Stimulated activated naive B cell treated with anti-CD40 and anti-IgM and Interleukin-4, amounts not matched to agents 10 μg/mL and 1 μg/mL and 100 μg/mL, for 72 hours (primary cell): Measurements from ENCODE around the gene ZNF480.
"Not testable (repeated sequence)": the region's sequence is repeated elsewhere in the genome, so short reads cannot be mapped to it uniquely, and the experiment has no call there.

Source experiments
- ATAC-seq, 2 donors: fragments of 150-1000 bp; cut with Tn5 transposase; replicated peaks; 2 replicates each; pipeline ENCODE4 v1.10.0; 2021; ENCODE audit warnings: moderate library complexity in 1 of 2
- DNase-seq: peaks from one replicate; pipeline ENCODE4 v3.0.0; 2021
- H3K27ac Mint-ChIP-seq: one replicate; pipeline ENCODE4 v1.8.0; 2022; ENCODE audit warnings: mild to moderate bottlenecking, mixed read lengths
- H3K27me3 Mint-ChIP-seq, 2 donors: one replicate each; pipeline ENCODE4 v1.8.0; 2022; ENCODE audit warnings: mixed read lengths in 2 of 2
- H3K36me3 Mint-ChIP-seq, 2 donors: one replicate each; pipeline ENCODE4 v1.8.0; 2022; ENCODE audit warnings: mixed read lengths in 2 of 2, mild to moderate bottlenecking in 1 of 2
- H3K4me1 Mint-ChIP-seq, 2 donors: one replicate each; pipeline ENCODE4 v1.8.0; 2022; ENCODE audit warnings: mixed read lengths in 2 of 2, mild to moderate bottlenecking in 1 of 2
- H3K4me3 Mint-ChIP-seq, 2 donors: one replicate each; pipeline ENCODE4 v1.8.0; 2022; ENCODE audit warnings: mild to moderate bottlenecking in 2 of 2, mixed read lengths in 2 of 2, moderate library complexity in 1 of 2
- H3K9me3 Mint-ChIP-seq, 2 donors: one replicate each; pipeline ENCODE4 v1.8.0; 2022; ENCODE audit warnings: mixed read lengths in 2 of 2, mild to moderate bottlenecking in 1 of 2

Gene ZNF480

DNA sequence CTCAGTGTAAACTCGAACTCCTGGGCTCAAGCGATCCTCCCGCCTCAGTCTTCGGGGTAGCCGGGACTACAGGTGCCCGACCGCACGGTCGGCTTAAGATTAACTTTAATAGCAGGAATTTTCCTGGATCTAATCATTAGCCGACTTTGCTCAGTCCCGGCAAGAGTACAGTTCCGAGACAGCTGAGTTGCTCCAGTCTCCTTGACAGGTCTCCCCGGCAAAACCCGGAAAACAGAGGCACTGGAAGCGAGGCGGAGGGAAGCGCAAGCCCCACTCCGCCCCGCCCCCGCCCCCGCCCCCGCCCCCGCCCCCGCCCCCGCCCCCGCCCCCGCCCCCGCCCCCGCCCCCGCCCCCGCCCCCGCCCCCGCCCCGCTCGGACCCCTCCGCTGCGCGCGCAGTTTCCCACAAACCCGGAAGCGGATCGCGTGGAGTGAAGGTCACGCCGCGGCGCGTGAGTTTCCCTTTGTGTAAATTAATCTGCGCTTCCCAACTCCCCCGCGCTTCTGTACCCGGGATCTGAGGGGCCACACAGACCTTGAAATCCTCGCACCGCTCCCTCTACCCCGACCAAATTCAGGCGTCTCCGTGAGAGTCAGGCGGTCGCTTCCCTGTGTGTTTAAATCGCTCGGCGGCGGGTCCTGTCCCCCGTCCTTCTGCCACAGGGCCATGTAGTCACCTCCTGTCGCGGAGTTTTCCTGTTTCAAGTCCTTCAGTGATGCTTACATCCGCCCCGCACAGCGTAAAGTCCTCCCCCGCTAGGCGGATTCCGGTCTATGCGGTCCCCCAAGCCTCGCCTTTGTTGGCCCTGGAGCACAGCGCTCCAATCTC lies at the start of gene ZNF480:
ZNF480 (plus strand) TSS at position 397 of the 828 bp plus-strand sequence. CDS start 3,244 bp downstream, outside the sequence.
- Mint-ChIP-seq H3K4me3 (peak within 1 kb of the TSS; percentile 85 to 89), H3K4me1 (peaks cover 26 to 33% of the 10 kb centered on the region in 2 donors), H3K36me3 (peaks cover 48 to 72% of the 10 kb centered on the region in 2 donors), H3K27me3 (no peaks in the 10 kb centered on the region), H3K27ac (peak within 1 kb of the TSS; percentile 99), H3K9me3 (peaks cover 8 to 20% of the 10 kb centered on the region in 2 donors)
- peak; percentile 60 for DNase-seq
- ATAC-seq = peak; percentile 90 to 91

DNA sequence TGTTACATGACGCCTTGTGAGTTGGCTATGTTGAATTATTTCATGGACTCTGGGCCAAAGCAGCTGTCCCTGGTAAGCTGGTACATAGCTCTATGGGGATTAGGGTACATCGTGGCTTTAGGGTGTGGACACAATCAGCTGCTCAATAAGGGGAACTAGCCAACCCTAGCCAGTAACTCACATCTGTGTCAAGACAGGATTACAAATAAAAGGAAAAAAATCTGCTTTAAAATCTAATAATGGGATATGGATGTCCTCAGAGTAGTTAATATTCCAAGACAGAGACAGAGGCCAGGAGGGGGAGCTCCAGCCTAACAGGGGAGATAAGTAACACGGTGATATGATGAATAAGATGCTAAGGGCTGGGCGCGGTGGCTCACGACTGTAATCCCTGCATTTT lies 48.7 kb upstream of the ZNF480 start:
- peaks cover 0 to 5% of the 10 kb centered on the region in 2 donors for H3K4me1 Mint-ChIP-seq
- H3K27me3 Mint-ChIP-seq = peaks cover 6 to 14% of the 10 kb centered on the region in 2 donors
- H3K9me3 Mint-ChIP-seq = peaks cover 0 to 4% of the 10 kb centered on the region in 2 donors
- peak; percentile 30 for DNase-seq
- ATAC-seq = peak; percentile 80 to 94
- no peak overlapping the region for H3K27ac Mint-ChIP-seq
- H3K4me3 Mint-ChIP-seq = no peak overlapping the region
- H3K36me3 Mint-ChIP-seq = peaks cover 0 to 4% of the 10 kb centered on the region in 2 donors

GRCh38 chr19:52258426-52258825 lies 38.5 kb upstream of the ZNF480 start:
- Mint-ChIP-seq H3K4me1 (no peaks in the 10 kb centered on the region), H3K9me3 (peaks cover 0 to 4% of the 10 kb centered on the region in 2 donors), H3K27ac (no peak overlapping the region), H3K4me3 (no peak overlapping the region), H3K27me3 (peaks cover 0 to 21% of the 10 kb centered on the region in 2 donors), H3K36me3 (no peaks in the 10 kb centered on the region)
- DNase-seq (no peak), ATAC-seq (no peak)

DNA sequence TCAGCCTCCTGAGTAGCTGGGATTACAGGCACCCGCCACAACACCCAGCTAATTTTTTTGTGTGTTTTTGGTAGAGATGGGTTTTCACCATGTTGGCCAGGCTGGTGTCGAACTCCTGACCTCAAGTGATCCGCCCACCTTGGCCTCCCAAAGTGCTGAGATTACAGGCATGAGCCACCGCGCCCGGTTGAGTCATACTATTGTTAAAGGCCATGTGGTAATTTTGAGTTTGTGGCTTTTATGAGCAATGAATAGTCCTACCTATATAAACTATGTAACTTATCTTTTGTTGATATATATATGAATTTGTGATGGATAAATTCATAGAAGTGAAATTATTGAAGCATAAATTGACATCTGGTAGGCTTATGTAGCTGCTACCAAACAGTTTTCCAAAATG lies 31.4 kb upstream of the ZNF480 start:
- H3K4me3 Mint-ChIP-seq = not testable (repeated sequence)

GRCh38 chr19:52269338-52270261 lies 27.4 kb upstream of the ZNF480 start, which contains the start of gene ZNF766:
ZNF766 (plus strand) TSS chr19:52269587; CDS start chr19:52269614, 27 bp downstream.
- peak within 1 kb of the TSS; percentile 97 for H3K27ac Mint-ChIP-seq

More for the DNA sequence above, 31.4 kb upstream of the ZNF480 start:
- not testable (repeated sequence) for DNase-seq, H3K27ac Mint-ChIP-seq, H3K4me1 Mint-ChIP-seq, H3K9me3 Mint-ChIP-seq, ATAC-seq, H3K36me3 Mint-ChIP-seq
- H3K27me3 Mint-ChIP-seq = peaks cover 0 to 21% of the 10 kb centered on the region in 2 donors

DNA sequence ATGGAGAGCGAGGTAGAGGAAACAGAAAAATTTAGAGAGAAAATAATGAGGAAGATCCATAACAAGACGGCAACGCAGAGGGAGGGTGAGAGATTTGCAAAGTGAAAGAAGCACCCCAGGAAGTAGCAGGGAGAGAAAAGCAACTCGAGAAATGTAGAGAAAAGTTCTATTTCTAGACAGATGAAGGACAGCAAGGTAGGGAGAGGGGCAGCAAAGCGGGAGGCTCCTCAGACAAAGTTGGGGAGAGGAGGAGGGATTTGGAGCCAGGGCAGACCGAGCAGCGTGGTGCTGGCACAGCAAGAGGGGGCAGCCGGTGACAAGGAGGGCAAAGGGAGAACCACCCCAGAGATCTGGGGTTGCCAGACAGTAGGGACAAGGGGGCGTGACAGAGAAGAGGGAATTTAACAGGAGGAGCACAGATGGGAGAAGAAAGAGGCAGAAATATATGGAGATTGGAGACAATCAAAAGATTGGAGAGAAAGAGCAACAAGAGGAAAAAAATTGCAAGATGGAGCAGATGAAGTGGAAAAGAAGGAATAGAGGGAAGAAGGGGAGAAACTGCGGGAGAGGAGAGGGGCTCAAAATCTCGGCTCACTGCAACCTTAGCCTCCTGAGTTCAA lies 26.6 kb upstream of the ZNF480 start:
- peaks cover 12 to 14% of the 10 kb centered on the region in 2 donors for H3K9me3 Mint-ChIP-seq
- H3K27me3 Mint-ChIP-seq = no peaks in the 10 kb centered on the region
- ATAC-seq (peak; percentile 5), DNase-seq (no peak)
- H3K36me3 Mint-ChIP-seq = peaks cover 31 to 44% of the 10 kb centered on the region in 2 donors
- peak overlapping the region; percentile 95 to 97 for H3K4me3 Mint-ChIP-seq
- H3K27ac Mint-ChIP-seq = peak overlapping the region; percentile 97
- peaks cover 27 to 53% of the 10 kb centered on the region in 2 donors for H3K4me1 Mint-ChIP-seq

More at GRCh38 chr19:52269338-52270261, 27.4 kb upstream of the ZNF480 start, which contains the start of gene ZNF766:
- peak within 1 kb of the TSS; percentile 95 to 97 for H3K4me3 Mint-ChIP-seq
- peaks cover 26 to 37% of the 10 kb centered on the region in 2 donors for H3K36me3 Mint-ChIP-seq
- peaks cover 0 to 4% of the 10 kb centered on the region in 2 donors for H3K27me3 Mint-ChIP-seq
- peaks cover 26 to 45% of the 10 kb centered on the region in 2 donors for H3K4me1 Mint-ChIP-seq
- peak; percentile 98 to 100 for ATAC-seq
- DNase-seq = peak; percentile 95
- peaks cover 12 to 14% of the 10 kb centered on the region in 2 donors for H3K9me3 Mint-ChIP-seq

GRCh38 chr19:52273301-52273700 lies 23.7 kb upstream of the ZNF480 start:
- Mint-ChIP-seq H3K9me3 (peaks cover 14 to 16% of the 10 kb centered on the region in 2 donors), H3K4me3 (peak overlapping the region in 1 of 2 donors; percentile 6), H3K36me3 (peaks cover 51 to 72% of the 10 kb centered on the region in 2 donors), H3K4me1 (peaks cover 42 to 81% of the 10 kb centered on the region in 2 donors), H3K27ac (peak overlapping the region; percentile 56), H3K27me3 (no peaks in the 10 kb centered on the region)
- ATAC-seq = no peak
- no peak for DNase-seq

DNA sequence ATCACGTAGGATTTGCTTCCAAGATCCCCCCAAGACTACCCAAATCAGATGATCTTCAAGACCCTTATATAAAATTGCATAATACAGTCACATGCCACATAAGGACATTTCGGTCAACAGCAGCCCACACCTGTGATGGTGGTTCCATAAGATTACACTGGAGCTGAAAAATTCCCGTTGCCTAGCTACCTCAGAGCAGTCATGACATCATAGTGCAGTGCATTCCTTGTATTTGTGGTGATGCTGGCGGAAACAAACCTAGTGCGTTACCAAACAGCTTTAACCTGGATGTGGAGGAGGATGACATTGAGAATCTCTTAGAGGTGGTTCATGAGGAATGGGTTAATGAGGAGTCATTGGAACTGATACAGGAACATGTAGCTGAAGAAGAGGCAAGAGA lies 22.8 kb upstream of the ZNF480 start:
- H3K4me3 Mint-ChIP-seq = no peak overlapping the region
- H3K27me3 Mint-ChIP-seq = no peaks in the 10 kb centered on the region
- no peak overlapping the region for H3K27ac Mint-ChIP-seq
- DNase-seq (no peak), ATAC-seq (no peak)
- peaks cover 58 to 81% of the 10 kb centered on the region in 2 donors for H3K36me3 Mint-ChIP-seq
- H3K4me1 Mint-ChIP-seq = peaks cover 42 to 90% of the 10 kb centered on the region in 2 donors
- peaks cover 18 to 20% of the 10 kb centered on the region in 2 donors for H3K9me3 Mint-ChIP-seq

GRCh38 chr19:52275988-52276387 lies 21.0 kb upstream of the ZNF480 start:
- H3K36me3 Mint-ChIP-seq = peaks cover 55 to 75% of the 10 kb centered on the region in 2 donors
- peaks cover 36 to 82% of the 10 kb centered on the region in 2 donors for H3K4me1 Mint-ChIP-seq
- H3K9me3 Mint-ChIP-seq = peaks cover 18 to 20% of the 10 kb centered on the region in 2 donors
- ATAC-seq = peak in 1 of 2 donors; percentile 34
- DNase-seq = no peak
- H3K27ac Mint-ChIP-seq = no peak overlapping the region
- no peaks in the 10 kb centered on the region for H3K27me3 Mint-ChIP-seq
- no peak overlapping the region for H3K4me3 Mint-ChIP-seq

DNA sequence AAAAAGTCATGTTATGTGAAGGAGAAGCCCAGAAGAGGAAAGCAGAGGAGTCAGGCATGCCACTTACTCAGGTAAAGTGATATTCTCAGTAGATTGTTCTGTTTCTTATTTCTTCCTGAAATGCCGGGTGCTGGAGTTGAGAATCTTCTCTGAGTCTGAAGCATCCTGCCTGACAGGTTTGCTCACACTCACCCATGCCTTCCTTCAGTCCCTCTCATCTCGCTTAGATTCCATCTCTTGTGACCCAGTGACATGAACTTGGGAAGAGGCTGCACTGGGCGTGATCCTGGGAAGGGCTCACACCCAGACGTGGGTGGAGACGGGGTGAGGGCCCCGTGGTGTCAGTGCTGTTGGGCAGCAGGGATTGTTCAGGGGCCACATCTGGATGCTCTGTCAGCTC lies 19.5 kb upstream of the ZNF480 start:
- peaks cover 34 to 68% of the 10 kb centered on the region in 2 donors for H3K4me1 Mint-ChIP-seq

GRCh38 chr19:52286256-52286655 lies 10.7 kb upstream of the ZNF480 start:
- Mint-ChIP-seq H3K36me3 (peaks cover 65 to 79% of the 10 kb centered on the region in 2 donors), H3K4me1 (peaks cover 3 to 6% of the 10 kb centered on the region in 2 donors), H3K27me3 (no peaks in the 10 kb centered on the region), H3K27ac (no peak overlapping the region), H3K4me3 (no peak overlapping the region), H3K9me3 (peaks cover 0 to 21% of the 10 kb centered on the region in 2 donors)
- DNase-seq = no peak
- ATAC-seq = no peak

More for the DNA sequence above, 19.5 kb upstream of the ZNF480 start:
- H3K36me3 Mint-ChIP-seq = peaks cover 51 to 74% of the 10 kb centered on the region in 2 donors
- peak overlapping the region; percentile 47 for H3K27ac Mint-ChIP-seq
- no peak for DNase-seq
- no peak overlapping the region for H3K4me3 Mint-ChIP-seq
- ATAC-seq = no peak
- no peaks in the 10 kb centered on the region for H3K27me3 Mint-ChIP-seq
- H3K9me3 Mint-ChIP-seq = peaks cover 18% of the 10 kb centered on the region in 2 donors

DNA sequence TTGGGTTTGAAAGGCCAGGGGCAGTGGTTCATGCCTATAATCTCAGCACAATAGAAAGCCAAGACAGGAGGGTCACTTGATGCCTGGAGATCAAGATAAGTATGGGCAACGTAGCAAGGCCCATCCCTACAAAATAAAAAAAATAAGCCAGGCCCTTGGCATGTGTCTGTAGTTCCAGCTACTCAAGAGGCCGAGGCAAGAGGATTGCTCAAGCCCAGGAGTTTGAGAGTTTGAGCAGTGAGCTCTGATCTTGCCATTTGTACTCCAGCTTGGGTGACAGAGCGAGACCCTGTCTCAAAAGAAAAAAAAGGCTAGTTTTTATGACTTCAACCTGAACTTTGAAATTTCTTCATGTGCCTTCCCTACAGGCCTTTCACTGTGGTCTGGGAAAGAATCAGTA lies 5.2 kb upstream of the ZNF480 start:
- H3K9me3 Mint-ChIP-seq = peaks cover 6 to 23% of the 10 kb centered on the region in 2 donors
- H3K36me3 Mint-ChIP-seq = peaks cover 53 to 65% of the 10 kb centered on the region in 2 donors
- peaks cover 6 to 9% of the 10 kb centered on the region in 2 donors for H3K4me1 Mint-ChIP-seq
- H3K4me3 Mint-ChIP-seq = no peak overlapping the region
- H3K27ac Mint-ChIP-seq = no peak overlapping the region
- ATAC-seq = no peak
- no peaks in the 10 kb centered on the region for H3K27me3 Mint-ChIP-seq
- no peak for DNase-seq

DNA sequence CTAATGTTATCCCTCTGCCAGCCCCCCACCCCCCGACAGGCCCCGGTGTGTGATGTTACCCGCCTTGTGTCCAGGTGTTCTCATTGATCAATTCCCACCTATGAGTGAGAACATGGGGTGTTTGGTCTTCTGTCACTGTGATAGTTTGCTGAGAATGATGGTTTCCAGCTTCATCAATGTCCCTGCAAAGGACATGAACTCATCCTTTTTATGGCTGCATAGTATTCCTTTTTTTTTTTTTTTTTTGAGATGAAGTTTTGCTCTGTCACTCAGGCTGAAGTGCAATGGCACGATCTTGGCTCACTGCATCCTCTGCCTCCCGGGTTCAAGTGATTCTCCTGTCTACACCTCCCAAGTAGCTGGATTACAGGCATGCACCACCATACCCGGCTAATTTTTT lies 4.0 kb upstream of the ZNF480 start:
- not testable (repeated sequence) for DNase-seq, ATAC-seq, H3K27ac Mint-ChIP-seq, H3K4me3 Mint-ChIP-seq, H3K27me3 Mint-ChIP-seq
- Mint-ChIP-seq H3K4me1 (peaks cover 14 to 20% of the 10 kb centered on the region in 2 donors), H3K36me3 (peaks cover 54 to 64% of the 10 kb centered on the region in 2 donors), H3K9me3 (peaks cover 6 to 18% of the 10 kb centered on the region in 2 donors)
